ENCODE results near the gene ENPEP. TPM values are rescaled to one million over a fixed set of nuclear protein-coding genes. Genes with fewer than 3 reads are reported as not detected.

Gene ENPEP
- total and polyA plus RNA-seq, 2 of the 13 experiments (the other 11 are each of a cell fraction or from before 2014, with no cell fraction given) = not detected

DNA sequence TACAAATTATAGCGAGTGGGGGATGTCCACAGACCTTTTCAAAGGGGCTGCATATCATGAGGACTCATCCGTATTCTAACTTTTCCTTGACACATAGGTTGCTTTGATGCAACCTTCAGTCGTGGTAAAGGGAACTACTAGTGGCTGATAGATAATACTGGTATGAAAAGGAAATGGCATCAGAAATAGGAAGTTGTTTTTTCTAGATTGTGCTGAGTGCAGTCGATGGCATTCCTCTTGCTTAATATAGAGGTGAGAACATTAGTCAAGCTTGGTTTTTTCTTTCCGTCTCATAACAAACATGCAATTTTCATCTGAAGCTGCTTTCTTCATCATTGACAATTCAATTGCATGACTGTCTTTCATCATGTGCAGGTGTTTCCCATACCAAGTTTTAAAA is 16.6 kb downstream of the ENPEP start (continued):
- TF ChIP-seq ISL2 (CRISPR knock-in tag; IDR thresholded peaks at IDR 0.05) (no peak), SRSF1 (optimal IDR thresholded peaks at IDR 0.05; ENCODE audit: low read depth, low read length) (no peak), PPARG (CRISPR knock-in tag; conservative IDR thresholded peaks at IDR 0.05) (no peak), ZNF841 (CRISPR knock-in tag; IDR thresholded peaks at IDR 0.05; ENCODE audit: borderline replicate concordance) (no peak), ZEB1 (IDR thresholded peaks at IDR 0.05; ENCODE audit: insufficient replicate concordance, low read depth) (no peak)
- TF ChIP-seq, protein P1, sequence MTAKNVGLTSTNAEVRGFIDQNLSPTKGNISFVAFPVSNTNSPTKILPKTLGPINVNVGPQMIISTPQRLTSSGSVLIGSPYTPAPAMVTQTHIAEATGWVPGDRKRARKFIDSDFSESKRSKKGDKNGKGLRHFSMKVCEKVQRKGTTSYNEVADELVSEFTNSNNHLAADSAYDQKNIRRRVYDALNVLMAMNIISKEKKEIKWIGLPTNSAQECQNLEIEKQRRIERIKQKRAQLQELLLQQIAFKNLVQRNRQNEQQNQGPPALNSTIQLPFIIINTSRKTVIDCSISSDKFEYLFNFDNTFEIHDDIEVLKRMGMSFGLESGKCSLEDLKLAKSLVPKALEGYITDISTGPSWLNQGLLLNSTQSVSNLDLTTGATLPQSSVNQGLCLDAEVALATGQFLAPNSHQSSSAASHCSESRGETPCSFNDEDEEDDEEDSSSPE (CRISPR knock-in tag; IDR thresholded peaks at IDR 0.05) = no peak

DNA sequence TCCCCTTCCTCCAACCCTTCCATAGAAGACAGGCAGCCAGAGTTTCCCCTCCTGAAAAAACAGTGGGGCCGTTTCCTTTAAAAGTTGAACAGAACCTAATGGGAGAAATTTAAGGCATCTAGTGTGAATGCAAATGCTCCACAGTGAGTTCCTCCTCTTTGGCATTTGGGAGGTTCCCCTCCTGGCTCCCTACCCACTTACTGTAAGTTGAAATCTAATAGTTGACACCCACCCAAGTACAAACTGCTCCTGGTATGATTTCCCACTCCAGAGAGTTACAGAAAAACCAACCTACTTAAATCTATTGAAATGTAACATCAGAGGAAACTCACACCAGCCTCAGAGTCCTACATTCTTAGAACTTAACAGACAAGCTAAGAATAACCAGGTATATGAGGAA is 17.6 kb downstream of the ENPEP start:
- Histone ChIP-seq H2AFZ (ENCODE audit: low read length) (no peak overlapping the region), H4K20me1 (ENCODE audit: insufficient read depth, low read length) (no peaks in the 10 kb centered on the region), H3K4me2 (ENCODE audit: low read depth, low read length) (no peak overlapping the region), H3K27ac (ENCODE audit: extremely low read length, insufficient read depth, low read length) (no peak overlapping the region), H3K9ac (ENCODE audit: insufficient read depth, low read depth, low read length) (no peak overlapping the region), H3K4me1 (ENCODE audit: insufficient read depth, low read length) (peaks cover under 1% of the 10 kb centered on the region; the same call in 1 of the 2 replicates), H3K79me2 (ENCODE audit: insufficient read depth, low read length) (no peaks in the 10 kb centered on the region), H3K9me3 (ENCODE audit: low read length) (no peaks in the 10 kb centered on the region), H3K27me3 (ENCODE audit: control insufficient read depth in 1 of 2, insufficient read depth in 2 of 2, low read length in 2 of 2) (no peaks in the 10 kb centered on the region), H3K4me3 (replicated peaks in 1 of 3; ENCODE audit: insufficient read depth in 1 of 3, low read depth in 2 of 3, low read length in 3 of 3) (no peak overlapping the region), H3K36me3 (replicated peaks in 1 of 2; ENCODE audit: control insufficient read depth in 1 of 2, insufficient read depth in 2 of 2, low read length in 2 of 2) (no peaks in the 10 kb centered on the region)
- BruUV-seq (replicated peaks) = no TSS peak
- ChIA-PET POLR2A (no interaction called here), CTCF (ENCODE audit: low intra/inter-chr PET ratio, low total read pairs) (no interaction called here)
- FAIRE-seq = no peak
- no peak for ATAC-seq
- intact Hi-C loops (cut with micrococcal nuclease; ENCODE audit: unreplicated experiment) = no loop called here
- WGBS (ENCODE audit: low lambda C conversion rate) = 5% methylated on average over 1 of the region's 1 CpG
- no peak for DNase-seq (ENCODE audit: low spot score)
- in situ Hi-C loops (cut with HindIII; ENCODE audit: extremely low pct_ligation_motif_present, low pct_unique_long_range_greater_than_20kb) = no loop called here
- TF ChIP-seq ZNF775 (CRISPR knock-in tag; IDR thresholded peaks at IDR 0.05; ENCODE audit: borderline replicate concordance) = no peak
- no peak for TF ChIP-seq RORA (CRISPR knock-in tag; IDR thresholded peaks at IDR 0.05)
- TF ChIP-seq FOXK2 (IDR thresholded peaks at IDR 0.05) = no peak
- no peak for TF ChIP-seq TGIF2 (CRISPR knock-in tag; IDR thresholded peaks at IDR 0.05)
- no peak for TF ChIP-seq ZNF777 (CRISPR knock-in tag; IDR thresholded peaks at IDR 0.05)
- no peak for TF ChIP-seq HMG20A (CRISPR knock-in tag; IDR thresholded peaks at IDR 0.05; ENCODE audit: borderline replicate concordance)
- no peak for TF ChIP-seq USF2 (IDR thresholded peaks at IDR 0.05; ENCODE audit: low read depth, low read length)
- no peak for TF ChIP-seq USF2 (CRISPR knock-in tag; IDR thresholded peaks at IDR 0.05; ENCODE audit: borderline replicate concordance)
- no peak for TF ChIP-seq SOX6 (IDR thresholded peaks at IDR 0.05)
- no peak for TF ChIP-seq SOX6 (CRISPR knock-in tag; IDR thresholded peaks at IDR 0.05)
- TF ChIP-seq ZNF138 (CRISPR knock-in tag; IDR thresholded peaks at IDR 0.05; ENCODE audit: low read depth) = no peak
- no peak for TF ChIP-seq NFE2L2 (IDR thresholded peaks at IDR 0.05; ENCODE audit: low read length)
- no peak for TF ChIP-seq ZNF468 (CRISPR knock-in tag; IDR thresholded peaks at IDR 0.05)
- TF ChIP-seq ZNF607 (CRISPR knock-in tag; IDR thresholded peaks at IDR 0.05; ENCODE audit: borderline replicate concordance) = no peak
- no peak for TF ChIP-seq DNMT1 (CRISPR knock-in tag; IDR thresholded peaks at IDR 0.05)

All from HepG2 (cell line).